HG03354 (cell line): Measurements from ENCODE around the gene ADGRD2.

Source experiments
- ATAC-seq: cut with Tn5 transposase; IDR thresholded peaks from one replicate; pipeline ENCODE4 v1.9.1; 2021; ENCODE audit warnings: mild to moderate bottlenecking; ENCODE audit not compliant: unreplicated experiment, poor library complexity, severe bottlenecking

ADGRD2 gene

DNA sequence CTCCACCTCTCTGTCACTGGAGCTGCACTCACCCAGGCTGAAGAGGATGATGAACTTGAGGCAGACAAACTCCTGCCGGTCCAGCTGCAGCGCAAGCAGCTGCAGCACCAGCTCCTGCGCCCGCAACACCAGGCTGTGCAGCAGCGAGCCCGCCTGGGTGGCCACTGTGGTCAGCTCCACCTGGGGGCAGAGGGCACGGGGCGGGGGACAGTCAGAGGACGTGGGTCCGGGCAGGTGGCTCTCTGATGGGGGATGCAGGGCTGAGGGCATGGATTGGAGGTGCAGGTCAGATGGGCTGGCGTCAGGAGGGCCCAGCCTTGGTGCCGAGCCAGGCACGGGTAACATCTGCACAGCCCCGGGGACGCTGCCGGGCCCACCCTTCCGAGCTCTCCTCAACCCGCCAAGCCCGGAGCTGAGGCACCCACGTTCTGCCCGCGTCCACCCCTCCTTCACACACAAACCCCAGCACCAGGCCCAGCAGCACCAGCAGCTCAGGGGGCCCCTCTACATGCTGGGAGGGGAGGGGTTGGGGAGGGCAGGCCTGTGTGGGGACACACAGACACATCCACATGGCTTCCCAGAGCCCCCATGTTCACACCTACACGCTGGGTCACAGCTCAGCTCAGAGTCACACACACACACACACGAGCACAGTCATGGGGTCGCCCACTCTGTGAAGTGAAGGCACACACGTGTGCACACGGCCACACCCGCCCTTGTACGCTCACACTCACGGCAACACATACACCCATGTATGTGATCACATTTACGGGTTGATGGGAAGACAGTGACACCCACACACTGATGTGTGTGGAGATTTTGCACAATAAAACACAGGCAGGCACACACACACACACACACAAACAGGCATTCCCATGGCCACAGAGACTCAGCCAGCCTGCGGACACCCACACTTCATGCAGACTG is 41.1 kb downstream of the ADGRD2 start:
- no peak for ATAC-seq

DNA sequence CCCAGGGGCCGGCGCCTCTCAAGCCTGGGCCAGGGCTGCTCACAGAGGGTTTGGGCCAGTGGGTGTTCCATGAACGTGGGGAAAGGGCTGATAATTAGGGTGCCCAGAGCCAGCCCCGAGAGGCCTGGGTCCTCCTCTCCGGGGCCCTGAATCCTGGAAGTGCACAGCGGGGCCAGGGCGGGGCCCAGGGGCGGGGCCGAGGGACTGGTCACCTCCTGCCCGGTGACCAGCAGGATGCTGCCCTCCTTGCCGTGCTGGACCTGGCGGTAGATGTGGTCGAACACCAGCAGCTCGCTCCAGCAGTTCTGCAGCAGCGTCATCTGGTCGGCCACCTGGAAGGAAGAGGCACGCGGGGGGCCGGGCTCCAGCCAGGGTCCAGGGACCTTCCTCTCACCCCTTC is 42.6 kb downstream of the ADGRD2 start:
- ATAC-seq: no peak

DNA sequence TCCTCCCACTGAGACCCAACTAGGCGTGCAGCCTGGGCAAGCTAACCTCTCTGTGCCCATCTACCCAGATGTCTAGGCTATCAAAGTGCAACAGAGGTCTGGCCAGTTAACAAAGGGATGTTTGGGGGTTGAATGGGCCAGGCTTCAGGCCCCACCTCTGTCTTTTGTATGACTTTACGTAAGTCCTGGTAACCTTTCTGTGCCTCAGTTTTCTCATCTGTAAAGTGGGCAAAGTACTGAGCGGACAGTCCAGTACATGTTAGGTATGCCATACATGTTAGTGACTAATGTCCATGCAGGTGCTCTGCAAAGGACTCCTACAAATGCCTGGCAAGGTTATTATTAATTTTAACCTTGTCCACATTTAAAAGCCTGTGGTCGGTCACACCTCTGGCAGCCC is 43.0 kb downstream of the ADGRD2 start:
- no peak for ATAC-seq

DNA sequence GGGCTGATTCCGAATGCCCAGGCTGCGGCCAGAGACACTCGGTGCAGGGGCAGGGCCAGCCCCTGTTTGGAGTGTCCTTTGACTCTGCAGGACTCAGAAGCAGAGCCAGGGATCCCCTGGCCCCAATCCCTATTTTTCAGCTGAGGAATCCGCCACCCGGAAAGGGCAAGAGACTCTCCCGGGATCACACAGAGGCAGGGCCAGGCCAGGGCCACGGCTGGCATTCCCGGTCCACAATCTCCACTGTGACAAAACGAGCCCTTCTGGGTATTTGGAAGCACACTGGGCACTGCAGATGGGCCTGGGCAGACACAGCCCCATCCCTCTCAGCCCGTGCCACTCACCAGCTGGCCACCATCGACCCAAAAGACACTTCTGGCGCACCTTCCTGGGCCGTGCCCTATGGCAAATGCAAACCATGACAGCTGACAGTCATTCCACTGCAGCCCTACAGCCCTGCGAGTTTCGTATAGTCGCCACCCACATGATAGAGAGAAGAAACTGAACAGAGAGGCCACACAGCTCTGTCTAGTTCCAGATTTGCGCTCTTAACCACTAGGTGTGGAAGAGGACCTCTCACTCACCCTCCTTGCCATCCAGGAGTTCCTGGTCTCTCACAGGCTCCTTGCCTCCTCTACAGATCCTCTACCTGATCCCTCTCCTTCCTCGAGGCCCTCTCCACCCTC is 43.7 kb downstream of the ADGRD2 start:
- no peak for ATAC-seq

DNA sequence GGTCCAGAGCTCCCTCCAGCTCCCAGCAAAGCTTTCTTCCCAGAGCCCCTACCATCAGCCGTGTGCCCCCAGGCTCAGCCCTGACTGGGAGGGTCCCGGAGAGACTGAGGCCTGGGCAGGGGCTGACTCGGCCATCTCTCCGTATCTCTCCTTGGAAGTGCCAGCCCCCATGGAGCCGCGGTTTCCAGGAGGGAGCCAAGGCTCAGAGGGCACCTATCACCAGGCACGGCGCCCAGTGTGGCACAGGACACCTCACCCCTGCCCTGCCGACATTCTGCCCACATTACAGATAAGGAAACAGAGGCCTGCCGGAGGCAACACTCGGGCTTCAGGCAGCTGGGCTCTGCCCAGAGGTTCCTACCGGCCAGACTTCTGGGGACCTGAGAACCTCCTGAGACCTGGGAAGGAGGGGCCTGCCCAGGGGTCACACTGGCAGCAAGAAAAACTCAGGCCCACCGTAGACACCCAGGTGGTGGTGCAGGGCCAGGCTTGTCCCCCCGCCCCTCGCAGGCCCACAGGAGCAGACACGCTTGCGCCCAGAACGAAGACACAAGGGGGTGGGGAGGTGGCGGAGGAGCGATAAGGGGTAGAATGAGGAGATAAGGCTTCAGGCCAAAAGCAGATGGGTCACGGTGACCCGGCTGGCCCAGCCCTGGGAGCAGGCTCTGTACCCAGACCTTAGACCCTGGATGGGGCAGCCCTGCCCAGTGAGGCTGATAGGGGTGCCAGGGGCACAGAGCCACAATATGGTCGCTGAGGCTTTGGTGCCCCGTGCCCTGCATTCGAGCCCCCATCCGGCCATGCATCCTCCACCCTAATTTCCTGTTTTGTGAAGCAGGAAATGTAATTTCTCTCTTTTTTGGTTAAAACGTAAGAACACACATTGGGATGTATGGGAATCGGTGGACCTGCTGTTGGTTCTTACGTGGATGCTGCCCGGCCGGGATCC is 45.1 kb downstream of the ADGRD2 start:
- ATAC-seq: no peak

DNA sequence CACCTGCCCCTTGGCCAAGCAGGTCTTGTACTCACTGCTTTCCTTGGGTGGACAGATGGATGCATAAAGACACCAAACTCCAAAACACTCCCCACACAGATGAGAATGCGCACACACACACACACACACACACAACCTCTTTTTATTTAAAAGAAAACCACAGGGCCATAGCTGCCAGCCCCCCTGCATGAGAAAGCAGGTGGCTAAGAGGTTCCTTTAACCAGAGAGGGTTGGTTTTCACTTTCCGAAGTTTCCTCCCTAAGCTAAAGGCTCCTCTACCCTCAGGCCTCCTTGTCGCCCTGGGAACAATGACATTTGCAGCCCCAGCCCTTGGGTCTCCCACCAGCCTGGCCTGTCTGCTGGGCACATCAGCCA is 45.8 kb downstream of the ADGRD2 start:
- no peak for ATAC-seq

DNA sequence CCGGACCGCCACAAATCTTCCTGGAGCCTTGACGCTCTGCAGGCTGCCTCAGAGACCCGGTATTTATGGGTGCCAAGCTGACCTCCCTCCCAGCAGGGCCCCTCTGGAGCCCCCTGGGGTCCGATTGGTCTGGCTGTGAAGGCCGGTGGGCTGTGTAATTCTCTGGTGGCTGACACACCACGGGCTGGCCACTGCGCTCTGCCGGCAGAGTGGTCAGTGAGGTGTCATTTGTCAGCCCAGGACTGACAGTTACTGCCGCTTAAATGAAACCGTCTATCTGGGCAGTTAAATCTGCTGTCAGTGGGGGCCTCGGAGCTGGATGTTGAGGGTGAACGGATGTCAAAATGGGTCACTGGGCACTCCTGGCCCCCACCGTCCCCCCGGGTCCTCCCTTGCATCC is 46.2 kb downstream of the ADGRD2 start:
- no peak for ATAC-seq

DNA sequence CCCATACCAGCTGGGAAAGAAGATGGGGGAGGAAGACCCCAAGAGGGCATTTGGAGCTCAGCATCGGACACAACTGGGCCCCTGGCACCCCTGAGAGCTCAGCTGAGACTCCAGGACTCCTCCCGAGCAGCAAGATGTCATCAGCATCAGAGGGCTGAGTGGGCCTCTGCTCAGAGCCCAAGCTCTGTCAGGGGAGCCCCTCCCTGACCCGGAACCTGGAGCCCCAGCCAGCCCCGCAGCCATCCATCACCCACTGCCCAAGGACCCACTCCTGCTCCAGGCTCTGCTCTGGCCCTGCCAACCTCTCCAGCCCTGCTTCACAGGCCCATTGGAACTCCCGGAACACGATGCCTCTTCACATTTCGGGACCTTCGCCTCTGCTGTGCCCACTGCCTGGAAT is 47.2 kb downstream of the ADGRD2 start:
- ATAC-seq: no peak

DNA sequence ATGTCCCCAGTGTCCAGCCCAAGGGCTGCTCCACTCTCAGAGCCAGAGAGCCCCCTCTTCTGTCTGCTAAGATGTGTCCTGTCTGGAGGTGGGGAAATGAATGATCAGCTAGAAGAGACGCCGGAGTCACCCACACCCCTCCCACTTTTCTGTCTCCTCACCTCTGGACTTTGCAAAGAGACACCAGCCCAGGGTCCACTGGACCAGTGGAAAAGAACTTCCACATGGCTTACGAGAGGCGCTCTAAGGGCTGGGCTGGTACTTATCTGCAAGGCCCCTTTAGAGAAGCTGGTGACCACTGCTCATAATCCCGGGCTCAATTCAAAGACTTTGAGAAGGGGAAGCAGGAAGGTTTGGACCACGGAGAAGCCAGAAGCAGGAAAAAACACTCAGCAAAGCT is 47.8 kb downstream of the ADGRD2 start:
- ATAC-seq: no peak

DNA sequence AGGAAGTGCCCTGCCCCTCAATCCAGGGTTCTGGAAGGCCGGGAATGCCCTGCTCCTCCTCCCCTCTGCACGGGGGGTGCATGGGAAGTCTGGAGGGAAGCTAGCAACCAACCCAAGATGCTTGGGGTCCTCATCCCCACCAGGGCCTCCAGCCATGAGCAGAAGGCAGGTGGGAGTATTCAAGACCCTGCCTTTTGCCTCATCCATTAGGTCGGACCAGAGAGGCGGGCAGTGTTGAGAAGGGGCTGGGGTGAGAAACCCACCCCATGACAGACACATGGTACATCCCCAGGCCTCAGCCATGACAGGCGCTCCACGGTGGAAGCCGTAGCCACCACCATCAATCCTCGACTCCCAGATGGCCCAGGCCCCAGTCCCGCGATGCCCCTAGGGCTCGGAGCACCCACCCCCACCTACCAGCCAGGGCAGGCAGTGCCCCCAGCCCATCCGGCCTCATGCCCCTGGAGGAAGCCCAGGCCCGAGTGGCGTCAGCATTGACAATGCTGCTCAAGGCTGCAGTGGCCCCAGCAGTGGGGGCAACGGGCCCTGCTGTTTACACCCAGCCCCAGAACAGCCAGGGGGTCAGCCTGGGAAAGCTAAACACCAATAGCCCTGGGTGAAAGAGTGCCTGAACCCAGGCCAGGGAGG is 48.4 kb downstream of the ADGRD2 start:
- no peak for ATAC-seq

DNA sequence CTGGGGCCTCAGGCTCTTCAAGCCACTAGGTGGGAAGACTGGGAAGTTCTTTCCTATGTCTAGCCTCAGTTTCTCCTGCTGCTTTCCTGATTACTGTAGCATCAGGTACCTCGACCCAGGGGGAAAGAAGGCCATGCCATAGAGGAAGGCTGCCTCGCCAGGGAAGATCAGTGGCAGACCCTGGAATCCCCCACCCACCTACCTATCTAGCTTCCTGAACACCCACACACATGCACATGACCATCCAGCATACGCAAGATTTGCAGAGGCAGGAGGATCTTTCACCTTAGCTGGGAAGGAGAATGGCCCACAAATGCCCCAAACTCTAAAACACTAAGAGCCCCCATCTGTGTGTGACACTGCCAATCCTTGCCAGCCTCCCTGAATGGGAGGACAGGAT is 49.0 kb downstream of the ADGRD2 start:
- ATAC-seq: no peak

DNA sequence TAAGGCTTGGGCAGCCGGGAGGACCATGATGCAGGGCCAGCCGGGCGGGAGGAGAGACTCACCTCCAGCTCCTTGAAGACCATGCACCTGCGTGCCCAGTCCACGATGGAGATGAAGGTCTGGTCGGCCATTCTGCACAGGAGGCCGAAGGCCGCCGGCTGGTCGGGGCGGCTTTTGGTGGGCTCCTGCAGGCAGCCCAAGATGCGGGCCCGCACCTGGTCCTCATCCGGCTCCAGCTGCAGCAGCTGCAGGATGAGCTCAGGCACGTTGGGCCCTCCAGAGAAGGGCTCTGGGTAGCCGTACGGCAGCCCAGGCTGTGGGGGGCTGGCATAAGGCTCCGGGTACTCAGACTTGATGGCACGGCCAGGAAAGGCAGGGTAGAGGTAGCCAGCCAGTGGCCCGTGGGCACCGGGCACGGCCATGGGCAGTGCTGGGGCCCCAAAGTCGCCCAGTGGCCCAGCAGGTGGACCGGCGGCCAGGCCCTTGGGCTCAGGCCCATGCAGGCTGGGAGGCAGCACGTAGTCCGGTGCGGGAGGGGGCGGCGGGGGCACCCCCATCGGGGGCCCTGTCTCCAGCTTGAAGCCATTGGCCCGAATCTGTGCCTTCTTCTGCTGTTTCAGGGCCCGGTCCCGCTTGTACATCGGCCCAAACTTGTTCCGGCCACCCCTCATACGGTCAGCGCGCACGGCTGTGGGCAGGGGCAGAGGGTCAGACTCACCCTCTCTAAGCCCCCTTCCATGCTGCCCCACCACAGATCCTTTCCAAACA is 50.0 kb downstream of the ADGRD2 start:
- no peak for ATAC-seq

DNA sequence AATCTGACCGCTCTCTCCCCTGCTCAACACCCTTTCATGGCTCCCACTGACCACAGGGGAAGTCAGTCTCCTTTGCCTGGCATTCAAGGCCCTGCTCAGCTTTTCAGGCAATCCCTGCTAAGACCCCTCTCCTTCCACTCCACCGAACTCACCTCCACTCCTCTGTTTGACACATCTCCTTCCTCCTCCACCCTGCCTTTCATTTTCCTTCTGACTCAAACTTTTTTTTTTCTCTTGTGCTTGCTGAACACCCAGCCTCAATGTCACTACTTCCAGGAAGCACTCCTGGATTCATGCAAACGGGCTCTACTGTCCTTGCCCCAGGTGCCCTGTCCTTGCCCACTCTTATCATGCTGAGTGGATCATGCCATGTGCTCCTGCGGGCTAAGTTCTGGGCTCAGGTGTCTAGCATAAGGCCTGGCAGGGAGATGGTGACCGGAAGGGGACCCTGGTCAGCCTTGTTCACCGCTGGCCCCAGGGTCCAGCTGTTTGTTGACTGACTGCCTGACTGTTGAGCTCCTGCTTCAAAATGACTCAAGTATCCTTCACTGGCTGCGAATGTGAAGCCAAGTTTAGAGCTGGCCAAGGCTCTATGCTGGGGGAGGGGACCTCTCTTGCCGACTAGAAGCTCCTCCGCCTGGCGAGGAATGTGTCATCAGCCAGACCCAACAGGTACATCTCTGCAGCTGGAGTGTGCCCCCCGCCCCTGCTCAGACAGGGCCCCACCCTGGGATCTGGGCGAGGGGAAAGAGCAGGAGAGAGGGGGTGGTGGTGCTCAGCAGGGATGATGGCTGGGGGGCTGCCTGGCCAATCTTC is 50.8 kb downstream of the ADGRD2 start:
- no peak for ATAC-seq

DNA sequence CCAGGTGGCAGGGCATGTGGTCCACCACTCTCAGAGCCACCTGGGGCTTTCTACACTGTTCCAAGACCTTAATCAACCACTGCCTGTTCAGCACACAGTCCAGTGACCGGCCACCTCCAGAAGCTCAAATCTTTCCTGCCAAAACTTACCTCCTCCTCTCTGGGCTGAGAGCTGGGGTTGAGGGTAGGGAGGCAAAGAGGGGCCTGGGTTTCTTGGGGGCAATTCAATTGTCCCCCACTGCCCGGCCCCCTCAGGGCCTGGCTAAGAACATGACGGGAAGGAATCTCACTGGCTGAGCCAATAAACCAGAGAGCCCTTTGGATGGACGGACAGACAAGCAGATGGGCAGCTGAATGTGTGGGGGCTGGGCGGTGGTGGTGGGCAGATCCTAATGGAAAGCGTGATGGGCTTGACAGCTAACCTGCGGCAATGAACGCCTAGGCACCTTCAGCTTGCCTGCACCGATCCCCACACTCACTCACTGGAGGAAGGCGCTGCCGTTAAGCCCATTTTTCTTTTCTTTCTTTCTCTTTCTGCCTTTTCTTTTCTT is 51.6 kb downstream of the ADGRD2 start:
- ATAC-seq: no peak

DNA sequence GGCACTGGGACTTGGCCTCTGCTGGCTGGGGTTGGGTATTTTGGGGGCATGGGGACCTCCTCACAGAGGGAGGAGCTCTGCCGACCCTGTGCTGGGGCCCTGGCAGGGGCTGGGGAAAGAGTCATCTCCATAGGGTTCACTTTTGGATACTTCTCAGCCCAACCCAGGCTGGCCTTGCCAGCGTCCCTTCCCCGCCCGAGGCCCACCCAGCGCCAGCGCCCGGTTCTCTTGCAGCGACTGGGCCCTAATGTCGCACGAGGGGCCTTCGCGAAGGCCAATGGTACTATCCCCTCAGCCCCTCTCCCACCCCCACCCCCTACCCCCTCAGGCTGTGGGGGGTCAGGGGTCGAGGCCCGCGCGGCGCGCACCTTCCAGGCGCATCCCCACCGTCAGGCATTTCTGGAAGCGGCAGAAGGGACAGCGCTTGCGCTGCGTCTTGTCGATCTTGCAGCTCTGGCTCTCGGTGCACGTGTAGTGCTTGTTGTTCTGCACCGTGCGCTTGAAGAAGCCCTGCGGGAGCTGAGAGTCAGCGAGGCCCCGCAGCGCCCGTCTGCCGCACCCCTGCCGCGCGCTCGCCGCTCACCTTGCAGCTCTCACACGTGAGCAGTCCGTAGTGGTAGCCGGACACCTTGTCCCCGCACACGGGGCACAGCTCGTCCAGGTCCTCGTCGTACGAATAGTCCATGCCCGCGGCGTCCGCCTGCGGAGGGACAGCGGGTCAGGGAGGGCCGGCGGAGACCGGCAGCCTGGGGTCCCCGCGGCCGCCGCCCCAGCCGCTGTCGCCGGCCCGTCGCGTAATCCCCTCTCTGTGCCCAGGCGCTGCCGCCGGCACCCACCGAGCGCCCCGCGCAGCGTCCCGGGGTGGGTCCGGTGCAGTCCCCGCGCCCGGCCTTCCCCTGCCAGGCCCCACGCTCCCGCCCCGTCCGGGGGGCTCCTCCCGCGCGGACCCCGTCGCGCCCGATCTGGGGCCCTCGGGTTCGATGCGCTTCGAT is 52.8 kb downstream of the ADGRD2 start:
- ATAC-seq: no peak

DNA sequence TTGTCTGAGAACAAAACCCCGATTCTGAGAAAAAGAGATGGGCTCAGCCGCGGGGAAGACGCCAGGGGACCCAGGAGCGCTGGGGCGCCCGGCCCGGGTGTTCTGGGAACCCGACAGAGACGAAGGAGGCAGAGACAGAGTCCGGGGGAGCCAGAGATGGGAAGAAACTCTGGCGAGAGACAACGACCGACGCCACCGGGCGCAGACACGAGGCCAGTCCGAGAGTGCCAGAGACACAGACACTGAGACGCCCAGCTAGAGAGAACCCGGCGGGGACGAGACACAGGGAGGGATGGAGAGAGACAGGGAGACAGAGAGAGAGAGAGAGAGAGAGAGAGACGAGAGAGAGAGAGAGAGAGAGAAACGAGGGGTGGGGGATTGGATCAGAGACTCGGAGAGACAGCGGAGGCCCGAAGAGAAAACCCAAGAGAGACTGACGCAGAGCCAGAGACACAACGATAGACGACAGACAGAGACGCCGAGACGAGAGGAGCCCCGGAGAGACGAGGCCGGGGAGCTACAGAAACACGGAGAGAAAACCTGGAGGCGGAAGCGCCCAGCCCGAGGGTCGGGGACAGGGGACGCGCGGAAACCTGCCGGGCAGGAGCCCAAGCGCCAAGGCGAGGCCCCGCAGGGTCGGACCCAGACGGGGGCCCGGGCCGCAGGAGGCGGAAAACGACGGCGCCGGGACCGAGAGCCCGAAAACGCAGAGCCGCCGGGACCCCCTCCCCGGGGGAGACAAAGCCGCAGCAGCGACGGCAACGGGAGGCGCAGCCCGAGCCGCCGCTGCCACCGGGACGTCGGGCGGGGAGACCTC is 53.7 kb downstream of the ADGRD2 start:
- no peak for ATAC-seq
